ENCODE measurements around the gene SLC28A1. TPM values are rescaled to one million over a fixed set of nuclear protein-coding genes. Genes with fewer than 3 reads are reported as not detected.
"Not testable (repeated sequence)": the region's sequence is repeated elsewhere in the genome, so short reads cannot be mapped to it uniquely, and the experiment has no call there.

The SLC28A1 gene
- polyA plus RNA-seq, 1 donor (not counting 4 experiments of a cell fraction or from before 2014, with no cell fraction given): not detected

GRCh38 chr15:84874981-84875699 lies 9.3 kb upstream of the SLC28A1 start:
- Histone ChIP-seq H3K4me2 (ENCODE audit: control insufficient read depth, extremely low read depth, insufficient read depth, low read depth, low read length) (no peak overlapping the region), H3K79me2 (ENCODE audit: control insufficient read depth, insufficient read depth, low read length) (no peaks in the 10 kb centered on the region), H3K4me3 (ENCODE audit: control insufficient read depth in 2 of 3, extremely low read depth in 1 of 3, insufficient read depth in 2 of 3, low read depth in 1 of 3, low read length in 3 of 3) (no peak overlapping the region), H2AFZ (ENCODE audit: control insufficient read depth, low read length) (no peak overlapping the region), H3K9me3 (ENCODE audit: control insufficient read depth, low read depth, low read length) (no peaks in the 10 kb centered on the region), H4K20me1 (ENCODE audit: control insufficient read depth, extremely low read depth, insufficient read depth, low read length) (no peaks in the 10 kb centered on the region), H3K4me1 (ENCODE audit: control insufficient read depth, extremely low read depth, insufficient read depth, low read length) (no peaks in the 10 kb centered on the region), H3K36me3 (ENCODE audit: control insufficient read depth in 2 of 2, extremely low read depth in 1 of 2, insufficient read depth in 2 of 2, low read length in 2 of 2) (no peaks in the 10 kb centered on the region), H3K9ac (ENCODE audit: control insufficient read depth, extremely low read depth, insufficient read depth, low read length) (no peak overlapping the region), H3K9me1 (ENCODE audit: control insufficient read depth, extremely low read depth, insufficient read depth, low read length) (no peaks in the 10 kb centered on the region), H3K27ac (ENCODE audit: control insufficient read depth, insufficient read depth, low read length) (no peak overlapping the region), H3K27me3 (ENCODE audit: control insufficient read depth, extremely low read depth, insufficient read depth, low read length) (no peaks in the 10 kb centered on the region)
- no peak for TF ChIP-seq EZH2 (IDR thresholded peaks at IDR 0.05; ENCODE audit: low read length)
- TF ChIP-seq CTCF (optimal IDR thresholded peaks at IDR 0.05 in 1 of 3, IDR thresholded peaks at IDR 0.05 in 1 of 3, conservative IDR thresholded peaks at IDR 0.05 in 1 of 3; ENCODE audit: extremely low read depth in 1 of 3, insufficient read depth in 2 of 3, low read length in 3 of 3): no peak
- dilution Hi-C loops (cut with MboI; ENCODE audit: extremely low pct_ligation_motif_present, low sequenced_read_pairs): no loop called here
- no peak for DNase-seq (ENCODE audit: low read depth, low spot score)
- FAIRE-seq: no peak

GRCh38 chr15:84876269-84876668 lies 8.2 kb upstream of the SLC28A1 start:
- Histone ChIP-seq H4K20me1 (ENCODE audit: control insufficient read depth, extremely low read depth, insufficient read depth, low read length) (no peaks in the 10 kb centered on the region), H3K79me2 (ENCODE audit: control insufficient read depth, insufficient read depth, low read length) (no peaks in the 10 kb centered on the region), H3K9ac (ENCODE audit: control insufficient read depth, extremely low read depth, insufficient read depth, low read length) (no peak overlapping the region), H3K36me3 (ENCODE audit: control insufficient read depth in 2 of 2, extremely low read depth in 1 of 2, insufficient read depth in 2 of 2, low read length in 2 of 2) (no peaks in the 10 kb centered on the region), H2AFZ (ENCODE audit: control insufficient read depth, low read length) (no peak overlapping the region), H3K4me1 (ENCODE audit: control insufficient read depth, extremely low read depth, insufficient read depth, low read length) (no peaks in the 10 kb centered on the region), H3K4me2 (ENCODE audit: control insufficient read depth, extremely low read depth, insufficient read depth, low read depth, low read length) (no peak overlapping the region), H3K27me3 (ENCODE audit: control insufficient read depth, extremely low read depth, insufficient read depth, low read length) (no peaks in the 10 kb centered on the region), H3K4me3 (ENCODE audit: control insufficient read depth in 2 of 3, extremely low read depth in 1 of 3, insufficient read depth in 2 of 3, low read depth in 1 of 3, low read length in 3 of 3) (no peak overlapping the region), H3K9me1 (ENCODE audit: control insufficient read depth, extremely low read depth, insufficient read depth, low read length) (no peaks in the 10 kb centered on the region), H3K9me3 (ENCODE audit: control insufficient read depth, low read depth, low read length) (no peaks in the 10 kb centered on the region), H3K27ac (ENCODE audit: control insufficient read depth, insufficient read depth, low read length) (no peak overlapping the region)
- FAIRE-seq: no peak
- dilution Hi-C loops (cut with MboI; ENCODE audit: extremely low pct_ligation_motif_present, low sequenced_read_pairs): no loop called here
- no peak for TF ChIP-seq CTCF (optimal IDR thresholded peaks at IDR 0.05 in 1 of 3, IDR thresholded peaks at IDR 0.05 in 1 of 3, conservative IDR thresholded peaks at IDR 0.05 in 1 of 3; ENCODE audit: extremely low read depth in 1 of 3, insufficient read depth in 2 of 3, low read length in 3 of 3)
- TF ChIP-seq EZH2 (IDR thresholded peaks at IDR 0.05; ENCODE audit: low read length): no peak
- DNase-seq (ENCODE audit: low read depth, low spot score): no peak

- H3K27me3 ChIP-seq (ENCODE audit: control insufficient read depth, extremely low read depth, insufficient read depth, low read length); H3K4me2 ChIP-seq (ENCODE audit: control insufficient read depth, extremely low read depth, insufficient read depth, low read depth, low read length); H3K79me2 ChIP-seq (ENCODE audit: control insufficient read depth, insufficient read depth, low read length); H4K20me1 ChIP-seq (ENCODE audit: control insufficient read depth, extremely low read depth, insufficient read depth, low read length); H3K9me3 ChIP-seq (ENCODE audit: control insufficient read depth, low read depth, low read length); H3K36me3 ChIP-seq (ENCODE audit: control insufficient read depth in 2 of 2, extremely low read depth in 1 of 2, insufficient read depth in 2 of 2, low read length in 2 of 2); H3K4me3 ChIP-seq (ENCODE audit: control insufficient read depth in 2 of 3, extremely low read depth in 1 of 3, insufficient read depth in 2 of 3, low read depth in 1 of 3, low read length in 3 of 3); H2AFZ ChIP-seq (ENCODE audit: control insufficient read depth, low read length); DNase-seq (ENCODE audit: low read depth, low spot score); H3K9ac ChIP-seq (ENCODE audit: control insufficient read depth, extremely low read depth, insufficient read depth, low read length); dilution Hi-C loops (cut with MboI; ENCODE audit: extremely low pct_ligation_motif_present, low sequenced_read_pairs); H3K4me1 ChIP-seq (ENCODE audit: control insufficient read depth, extremely low read depth, insufficient read depth, low read length); FAIRE-seq; H3K9me1 ChIP-seq (ENCODE audit: control insufficient read depth, extremely low read depth, insufficient read depth, low read length); H3K27ac ChIP-seq (ENCODE audit: control insufficient read depth, insufficient read depth, low read length): not testable (repeated sequence)
Observed at GRCh38 chr15:84877701-84878100, 6.8 kb upstream of the SLC28A1 start.

Measured in keratinocyte (primary cell).